GM12872 (cell line): Measurements from ENCODE around the gene IGSF11.

Experiments used
- TF ChIP-seq, protein P1 (sequence below): IDR thresholded peaks from 3 replicates; pipeline ENCODE4 v1.5.1; 2011; ENCODE audit warnings: low read depth, mild to moderate bottlenecking, low read length, moderate library complexity; ENCODE audit not compliant: insufficient read depth

Gene IGSF11, protein sequence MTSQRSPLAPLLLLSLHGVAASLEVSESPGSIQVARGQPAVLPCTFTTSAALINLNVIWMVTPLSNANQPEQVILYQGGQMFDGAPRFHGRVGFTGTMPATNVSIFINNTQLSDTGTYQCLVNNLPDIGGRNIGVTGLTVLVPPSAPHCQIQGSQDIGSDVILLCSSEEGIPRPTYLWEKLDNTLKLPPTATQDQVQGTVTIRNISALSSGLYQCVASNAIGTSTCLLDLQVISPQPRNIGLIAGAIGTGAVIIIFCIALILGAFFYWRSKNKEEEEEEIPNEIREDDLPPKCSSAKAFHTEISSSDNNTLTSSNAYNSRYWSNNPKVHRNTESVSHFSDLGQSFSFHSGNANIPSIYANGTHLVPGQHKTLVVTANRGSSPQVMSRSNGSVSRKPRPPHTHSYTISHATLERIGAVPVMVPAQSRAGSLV

DNA sequence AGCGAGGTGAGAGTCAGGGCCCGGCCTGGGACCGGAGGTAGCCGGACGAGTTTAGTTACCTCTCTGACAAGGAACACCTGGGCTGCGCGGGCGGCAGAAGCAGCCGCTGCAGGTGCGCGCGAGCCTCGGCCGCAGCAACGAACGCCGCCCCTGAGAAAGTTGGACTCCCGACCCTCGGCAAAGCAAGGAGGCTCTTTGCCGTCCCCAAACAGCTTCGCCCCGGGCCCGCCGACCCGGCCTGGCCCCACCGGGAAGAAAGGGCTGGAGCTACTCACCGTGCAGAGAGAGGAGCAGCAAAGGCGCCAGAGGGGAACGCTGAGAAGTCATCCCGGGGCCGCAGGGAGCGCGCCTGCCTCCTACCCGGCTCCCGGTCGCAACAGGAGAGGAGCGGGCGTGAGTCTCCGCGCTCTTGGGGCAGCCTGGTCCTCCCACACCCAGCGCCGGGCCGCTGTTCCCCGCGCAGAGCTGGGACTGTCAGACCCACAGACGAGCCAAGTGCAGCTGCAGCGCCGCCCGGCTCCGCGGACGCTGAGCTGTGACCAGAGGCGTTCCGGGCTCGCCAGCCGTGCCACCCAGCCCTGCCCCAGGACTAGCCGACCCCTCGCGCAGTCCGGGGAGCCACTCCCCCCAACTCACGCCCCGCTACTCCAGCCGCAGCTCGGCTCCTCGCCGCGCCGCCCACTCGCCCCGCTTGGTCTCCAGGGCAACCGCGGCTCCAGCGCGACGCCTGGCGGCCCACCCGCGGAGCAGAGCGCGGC is at the start of gene IGSF11:
Gene IGSF11 (minus strand): TSS at position 591 of the 758 bp plus-strand sequence. CDS start 264 bp downstream, at position 327.
- TF ChIP-seq, protein P1, sequence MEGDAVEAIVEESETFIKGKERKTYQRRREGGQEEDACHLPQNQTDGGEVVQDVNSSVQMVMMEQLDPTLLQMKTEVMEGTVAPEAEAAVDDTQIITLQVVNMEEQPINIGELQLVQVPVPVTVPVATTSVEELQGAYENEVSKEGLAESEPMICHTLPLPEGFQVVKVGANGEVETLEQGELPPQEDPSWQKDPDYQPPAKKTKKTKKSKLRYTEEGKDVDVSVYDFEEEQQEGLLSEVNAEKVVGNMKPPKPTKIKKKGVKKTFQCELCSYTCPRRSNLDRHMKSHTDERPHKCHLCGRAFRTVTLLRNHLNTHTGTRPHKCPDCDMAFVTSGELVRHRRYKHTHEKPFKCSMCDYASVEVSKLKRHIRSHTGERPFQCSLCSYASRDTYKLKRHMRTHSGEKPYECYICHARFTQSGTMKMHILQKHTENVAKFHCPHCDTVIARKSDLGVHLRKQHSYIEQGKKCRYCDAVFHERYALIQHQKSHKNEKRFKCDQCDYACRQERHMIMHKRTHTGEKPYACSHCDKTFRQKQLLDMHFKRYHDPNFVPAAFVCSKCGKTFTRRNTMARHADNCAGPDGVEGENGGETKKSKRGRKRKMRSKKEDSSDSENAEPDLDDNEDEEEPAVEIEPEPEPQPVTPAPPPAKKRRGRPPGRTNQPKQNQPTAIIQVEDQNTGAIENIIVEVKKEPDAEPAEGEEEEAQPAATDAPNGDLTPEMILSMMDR = peak; percentile 52; the same call in 1 of the 3 replicates

DNA sequence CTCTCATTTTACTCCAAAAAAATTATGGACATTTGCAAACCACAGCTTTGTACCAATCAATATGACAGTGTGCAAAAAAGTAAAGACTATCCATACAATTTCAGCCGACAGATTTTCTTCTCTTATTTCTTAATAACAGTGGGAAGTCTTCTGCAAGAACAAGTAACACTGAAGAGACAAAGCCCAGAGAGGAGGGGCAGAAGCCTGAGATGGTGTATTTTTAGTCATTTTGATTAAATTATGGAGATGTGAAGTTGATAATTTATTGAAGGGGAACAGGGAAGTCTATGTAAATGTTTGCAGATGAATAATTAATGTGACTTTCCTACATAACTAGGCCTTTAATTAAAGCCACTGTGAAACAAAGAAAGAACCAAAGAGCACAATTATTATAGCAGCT is 45.7 kb upstream of the IGSF11 start:
- TF ChIP-seq, protein P1 = no peak

DNA sequence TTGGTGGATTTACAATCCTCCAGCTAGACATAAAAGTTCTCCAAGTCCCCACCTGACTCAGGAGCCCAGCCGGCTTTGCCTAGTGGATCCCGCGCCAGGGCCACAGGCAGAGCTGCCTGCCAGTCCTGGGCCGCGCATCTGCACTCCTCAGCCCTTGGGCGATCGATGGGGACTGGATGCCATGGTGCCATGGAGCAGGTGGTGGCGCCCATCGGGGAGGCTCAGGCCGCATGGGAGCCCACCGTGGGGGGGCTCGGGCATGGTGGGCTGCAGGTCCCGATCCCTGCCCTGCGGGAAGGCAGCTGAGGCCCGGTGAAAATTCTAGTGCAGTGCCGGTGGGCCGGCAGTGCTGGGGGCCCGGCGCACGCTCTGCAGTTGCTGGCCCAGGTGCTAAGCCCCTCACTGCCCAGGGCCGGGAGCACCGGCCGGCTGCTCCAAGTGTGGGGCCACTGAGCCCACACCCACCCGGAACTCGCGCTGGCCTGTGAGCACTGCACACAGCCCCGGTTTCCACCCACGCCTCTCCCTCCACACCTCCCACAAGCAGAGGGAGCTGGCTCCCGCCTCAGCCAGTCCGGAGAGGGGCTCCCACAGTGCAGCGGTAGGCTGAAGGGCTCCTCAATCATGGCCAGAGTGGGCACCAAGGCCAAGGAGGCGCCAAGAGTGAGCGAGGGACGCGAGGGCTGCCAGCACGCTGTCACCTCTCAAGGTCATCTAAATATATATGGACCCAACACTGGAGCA is 38.8 kb upstream of the IGSF11 start:
- TF ChIP-seq, protein P1 = no peak

DNA sequence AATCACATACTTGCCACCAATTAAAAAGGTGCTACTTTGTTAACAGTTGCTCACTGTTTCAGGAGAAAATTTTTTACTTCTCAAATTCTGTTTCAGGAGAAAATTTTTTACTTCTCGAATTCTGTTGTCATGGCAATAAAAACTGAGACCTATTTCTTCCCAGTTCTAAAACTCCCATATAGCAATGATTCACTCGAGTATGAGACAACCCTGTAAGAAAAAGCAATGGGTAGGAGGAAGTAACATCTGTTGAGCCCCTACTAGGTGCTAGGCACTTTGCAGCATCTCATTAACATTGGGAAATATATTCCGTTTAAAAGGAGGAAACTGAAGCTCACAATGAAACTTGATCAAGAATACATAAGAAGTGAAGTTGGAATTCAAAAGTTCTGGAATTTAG is 35.1 kb upstream of the IGSF11 start:
- TF ChIP-seq, protein P1 = no peak

DNA sequence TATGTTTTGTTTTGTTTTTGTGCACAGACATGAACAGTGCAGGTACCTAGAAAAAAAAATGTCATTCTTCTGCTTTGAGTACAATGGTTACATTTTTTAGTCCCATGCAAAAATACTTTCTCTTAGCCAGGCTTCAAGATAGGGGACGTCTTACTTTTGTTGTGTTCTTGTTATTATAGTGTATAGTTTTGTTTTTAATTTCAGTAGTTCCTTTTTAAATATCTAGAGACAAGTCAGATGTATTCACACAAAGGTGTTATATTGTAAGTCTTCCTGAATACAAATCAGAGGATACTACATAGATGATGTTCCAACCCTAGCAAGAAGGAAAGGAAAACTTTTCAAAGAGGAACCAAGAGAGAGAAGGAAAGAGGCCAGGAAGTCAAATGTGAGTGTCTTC is 28.8 kb upstream of the IGSF11 start:
- TF ChIP-seq, protein P1 = no peak

DNA sequence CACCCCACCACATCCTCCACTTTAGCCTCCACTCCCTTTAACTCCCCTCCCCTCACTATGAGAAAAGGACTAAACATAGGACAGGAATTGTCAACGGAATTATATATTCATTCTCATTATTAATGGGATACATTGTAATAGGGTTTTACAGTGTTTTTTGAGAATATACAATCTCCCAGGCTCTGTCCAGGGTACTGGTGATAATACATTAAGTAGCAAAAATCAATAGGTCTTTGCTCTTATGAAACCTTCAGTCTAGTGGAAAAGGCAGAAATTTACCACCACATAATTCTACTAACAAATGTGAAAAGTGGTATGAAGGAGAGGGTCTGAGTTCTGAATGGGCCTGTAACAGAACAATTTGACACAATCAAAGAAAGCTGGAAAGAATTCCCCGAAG is 28.2 kb upstream of the IGSF11 start:
- TF ChIP-seq, protein P1 = no peak

DNA sequence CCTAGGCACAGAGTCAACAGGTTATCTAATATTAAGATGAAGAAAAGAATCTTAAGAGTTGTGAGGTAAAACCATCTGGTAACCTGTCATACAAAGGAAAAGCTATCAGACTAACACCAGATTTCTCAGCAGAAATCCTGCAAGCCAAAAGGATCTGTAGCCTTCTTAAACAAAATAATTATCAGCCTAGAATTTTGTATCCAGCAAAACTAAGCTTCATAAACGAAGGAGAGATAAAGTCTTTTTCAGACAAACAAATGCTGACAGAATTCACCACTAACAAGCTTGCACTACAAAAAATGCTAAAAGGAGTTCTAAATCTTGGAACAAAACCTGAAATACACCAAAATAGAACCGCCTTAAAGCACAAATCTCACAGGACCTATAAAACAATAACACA is 9.9 kb upstream of the IGSF11 start:
- TF ChIP-seq, protein P1 = no peak
